ENCODE data around the gene DICER1.
"Not testable (repeated sequence)": the region's sequence is repeated elsewhere in the genome, so short reads cannot be mapped to it uniquely, and the experiment has no call there.

The DICER1 gene

GRCh38 chr14:95185767-95186392 is 28.6 kb upstream of the DICER1 start:
- DNase-seq: no peak

DNA sequence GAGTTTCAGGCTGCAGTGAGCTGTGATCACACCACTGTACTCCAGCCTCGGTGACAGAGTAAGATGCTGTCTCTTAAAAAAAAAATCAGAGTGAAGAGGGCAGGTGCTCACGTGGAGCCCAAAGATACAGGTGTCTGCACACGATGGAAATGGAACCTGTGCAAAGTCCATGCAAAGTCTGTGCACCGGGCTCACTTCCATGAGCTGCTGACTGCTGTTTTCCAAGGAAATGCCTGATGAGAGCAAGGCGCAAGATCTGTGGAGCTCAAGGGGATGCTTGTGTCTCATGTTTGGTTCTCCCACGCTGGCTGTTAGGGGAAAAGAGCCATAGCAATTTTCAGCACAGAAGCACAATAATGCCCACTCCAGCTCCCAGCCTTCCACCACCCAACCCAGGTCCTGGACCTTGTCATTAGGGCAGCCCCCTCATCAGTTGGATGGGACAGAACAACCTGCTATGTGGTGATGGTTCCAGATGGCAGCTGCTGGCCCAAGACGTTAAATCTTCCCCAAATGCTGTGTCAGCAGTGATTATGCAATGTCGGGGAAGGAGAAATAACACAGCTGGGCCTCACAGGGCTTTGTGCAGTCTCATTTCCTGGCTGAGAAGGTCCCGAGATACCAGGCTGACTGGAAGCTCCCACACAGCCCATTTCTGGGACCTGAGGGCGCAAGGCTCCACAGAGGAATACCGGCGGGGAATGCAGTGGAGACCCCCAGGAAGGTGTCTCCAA is 27.9 kb upstream of the DICER1 start:
- DNase-seq: no peak

GRCh38 chr14:95184413-95184790 is 27.1 kb upstream of the DICER1 start:
- DNase-seq: no peak

DNA sequence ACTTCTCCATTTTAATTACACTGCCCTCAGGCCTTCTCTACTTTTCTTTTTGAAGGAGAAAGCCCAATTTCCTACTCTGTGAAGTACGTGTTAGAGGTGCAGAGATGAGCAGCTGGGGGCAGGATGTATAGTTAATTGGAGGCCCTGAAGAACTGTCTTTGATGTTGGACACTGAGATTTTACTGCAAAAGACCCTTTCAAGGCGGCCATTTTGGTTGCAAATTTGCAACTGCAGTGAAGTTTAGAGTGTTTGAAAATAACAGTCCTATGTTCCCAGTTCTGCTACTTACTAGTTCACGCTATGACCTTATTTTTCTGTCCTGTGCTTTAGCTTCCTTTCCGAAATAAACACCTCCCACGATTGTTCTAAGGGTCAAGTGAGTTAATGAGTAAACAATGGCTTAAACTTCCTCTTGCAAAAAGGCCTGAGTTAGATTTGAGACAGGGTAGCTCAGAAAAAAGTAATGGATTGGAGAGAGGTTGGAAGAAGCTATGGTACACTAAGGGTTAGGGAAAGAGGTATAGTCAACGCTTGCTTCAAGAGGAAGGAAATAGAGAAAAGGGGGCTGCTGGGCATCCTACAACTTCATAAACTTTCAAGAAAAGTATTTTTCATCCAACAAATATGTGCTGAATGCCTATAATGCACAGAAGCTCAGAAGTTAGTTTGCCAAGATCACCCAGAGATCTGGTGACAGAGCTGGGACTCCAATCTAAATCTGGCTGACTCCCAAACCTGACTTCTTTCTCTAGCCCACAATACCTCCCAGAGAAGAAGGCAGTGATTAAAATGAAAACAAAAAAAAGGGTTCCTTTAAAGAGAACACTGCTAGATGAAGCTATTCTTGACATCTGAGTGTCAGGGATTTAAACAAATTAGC is 26.4 kb upstream of the DICER1 start:
- DNase-seq: no peak

- DNase-seq: no peak
Observed at GRCh38 chr14:95183082-95183481, 25.8 kb upstream of the DICER1 start.

- DNase-seq: no peak
Observed at GRCh38 chr14:95182379-95182778, 25.1 kb upstream of the DICER1 start.

GRCh38 chr14:95180966-95181741 is 23.8 kb upstream of the DICER1 start:
- no peak for DNase-seq

- DNase-seq: not testable (repeated sequence)
Observed at GRCh38 chr14:95175670-95176069, 18.3 kb upstream of the DICER1 start.

- no peak for DNase-seq
Observed at GRCh38 chr14:95174184-95174792, 17.0 kb upstream of the DICER1 start.

DNA sequence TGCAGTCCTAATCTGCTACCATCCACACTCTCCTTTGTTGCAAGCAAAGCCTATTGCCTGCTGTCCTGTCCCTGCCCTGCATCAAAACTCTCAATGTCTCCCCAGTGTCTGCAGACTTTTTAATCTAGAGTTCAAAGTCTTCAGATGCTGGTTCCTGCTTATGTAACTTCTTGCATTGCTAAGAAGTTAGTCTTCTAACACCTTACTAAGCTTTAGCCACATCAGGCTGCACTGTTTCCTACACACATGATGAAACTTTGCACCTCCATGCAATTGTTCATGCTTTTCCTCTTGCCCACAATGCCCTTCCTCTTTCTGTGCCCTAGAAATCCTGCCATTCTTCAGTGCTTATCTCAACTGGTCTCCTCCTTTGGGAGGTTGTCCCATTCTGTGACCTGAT is 16.2 kb upstream of the DICER1 start:
- no peak for DNase-seq

DNA sequence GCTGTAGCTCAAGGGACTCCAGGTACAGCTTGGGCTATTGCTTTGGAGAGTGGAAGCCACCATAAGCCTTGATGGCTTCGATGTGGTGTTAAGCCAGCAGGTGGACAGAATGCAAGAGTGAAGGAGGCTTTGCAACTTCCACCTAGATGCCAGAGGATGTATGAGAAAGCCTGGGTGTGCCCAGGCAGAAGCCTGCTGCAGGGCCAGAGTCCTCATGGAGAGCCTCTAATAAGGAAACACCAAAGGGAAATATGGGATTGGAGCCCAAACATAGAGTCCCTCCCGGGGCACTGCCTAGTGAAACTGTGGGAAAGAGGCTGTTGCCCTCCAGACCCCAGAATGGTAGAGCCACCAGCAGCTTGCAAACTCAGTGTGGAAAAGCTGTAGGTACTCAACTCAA is 9.8 kb upstream of the DICER1 start:
- no peak for DNase-seq

DNA sequence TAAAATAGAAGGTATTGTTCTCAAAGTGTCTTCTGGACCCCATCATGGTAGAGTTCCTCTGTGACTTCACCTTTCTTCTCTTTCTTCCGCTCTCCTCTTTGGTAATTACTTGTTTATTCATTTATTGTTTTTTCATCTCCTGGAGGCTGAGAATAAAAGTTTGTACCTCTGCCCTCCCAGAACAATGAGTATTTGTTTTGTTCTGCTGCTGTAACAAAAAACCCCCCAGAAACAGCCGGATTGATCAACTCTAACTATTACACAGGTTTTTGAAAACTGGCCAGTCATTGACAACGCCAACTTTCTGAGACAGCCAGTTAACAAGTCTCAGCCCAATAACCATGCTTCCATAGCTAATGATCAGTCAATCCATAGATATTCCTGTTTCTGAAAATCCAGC is 8.2 kb upstream of the DICER1 start:
- DNase-seq: no peak

DNA sequence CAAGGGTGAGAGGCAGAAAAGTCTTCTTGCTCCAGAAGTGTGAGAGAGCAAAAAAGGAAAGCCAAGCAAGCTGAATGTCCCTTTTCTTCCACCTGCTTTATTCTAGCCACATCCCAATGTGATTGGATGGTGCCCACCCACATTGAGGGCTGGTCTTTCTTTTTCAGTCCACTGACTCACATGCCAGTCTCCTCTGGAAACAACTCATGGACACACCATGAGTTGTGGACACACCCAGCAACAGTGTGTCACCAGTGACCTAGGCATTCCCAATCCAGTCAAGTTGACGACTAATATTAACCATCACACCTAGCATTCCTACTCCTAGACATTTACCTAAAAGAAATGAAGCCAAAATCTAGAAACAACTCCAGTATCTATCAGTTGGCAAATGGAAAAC is 7.2 kb upstream of the DICER1 start:
- DNase-seq: no peak

GRCh38 chr14:95163666-95164065 is 6.3 kb upstream of the DICER1 start:
- DNase-seq: no peak

GRCh38 chr14:95163132-95163531 is 5.8 kb upstream of the DICER1 start:
- no peak for DNase-seq

DNA sequence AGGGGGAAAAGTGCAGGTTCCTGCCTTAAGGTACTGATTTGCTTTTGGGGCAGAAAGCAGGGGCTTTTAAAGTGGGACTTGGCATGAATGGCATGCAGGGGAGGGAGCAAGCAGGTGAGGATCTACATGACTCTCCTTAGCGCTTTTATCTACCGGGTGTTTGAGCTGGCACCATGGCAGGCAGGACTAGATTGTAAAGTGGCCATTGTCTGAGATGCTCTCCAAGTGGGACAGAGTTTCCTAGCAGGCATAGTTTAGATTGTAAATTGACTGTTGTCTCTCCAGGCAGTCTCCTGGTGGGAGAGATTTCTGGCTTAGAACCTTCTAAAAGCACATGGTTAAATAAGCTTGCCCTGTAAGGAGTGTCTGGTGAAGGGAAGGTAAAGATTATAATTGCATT is 5.3 kb upstream of the DICER1 start:
- DNase-seq: no peak

- DNase-seq: no peak
Observed at GRCh38 chr14:95157048-95157326, 342 bp downstream of the DICER1 start.

GRCh38 chr14:95156161-95157047 is 925 bp downstream of the DICER1 start:
- no peak for DNase-seq

DNA sequence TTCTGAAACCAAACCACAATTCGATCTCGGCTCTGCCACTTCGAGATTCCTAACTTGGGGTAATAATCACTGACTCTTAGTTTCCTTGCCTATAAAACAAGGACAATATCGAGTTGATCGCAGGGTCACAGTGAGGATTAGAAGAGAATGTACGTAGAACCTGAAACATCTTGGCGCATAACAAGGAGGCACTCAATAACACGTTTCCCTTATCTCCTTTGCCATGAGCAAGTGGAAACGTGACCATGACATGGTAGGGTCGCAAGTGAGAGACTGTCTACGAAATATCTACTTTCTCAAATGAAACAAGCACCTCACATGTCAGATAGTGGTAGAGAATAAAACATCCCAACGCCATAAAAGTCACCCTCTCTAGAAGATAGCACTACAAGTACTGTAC is 2.3 kb downstream of the DICER1 start:
- DNase-seq: no peak

GRCh38 chr14:95153866-95154265 is 3.5 kb downstream of the DICER1 start:
- no peak for DNase-seq

DNA sequence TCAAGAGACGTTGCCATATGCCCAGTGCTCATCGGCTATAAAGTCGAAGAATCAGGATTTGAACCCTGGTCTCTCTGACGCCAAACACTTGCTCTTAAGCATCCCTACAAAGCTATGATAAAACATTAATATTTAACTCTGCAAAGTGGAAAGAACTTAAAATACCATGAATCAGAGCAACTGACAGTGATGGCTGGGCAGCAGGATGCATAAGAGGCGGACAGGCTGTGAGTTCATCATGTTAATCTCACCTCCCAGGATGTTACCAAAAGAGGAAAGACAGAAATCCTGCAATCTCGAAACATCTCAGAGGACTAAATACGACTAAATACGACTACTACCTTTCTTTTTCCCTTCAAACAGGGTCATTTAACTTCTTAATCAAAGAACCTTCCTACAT is 5.8 kb downstream of the DICER1 start:
- no peak for DNase-seq

- DNase-seq: no peak
Observed at GRCh38 chr14:95150910-95151309, 6.4 kb downstream of the DICER1 start.

Measured in activated gamma-delta T cell (primary cell).